ENCODE data around the gene KCNF1.

KCNF1 gene

GRCh38 chr2:10905006-10905861 lies 6.5 kb upstream of the KCNF1 start:
- DNase-seq, result no peak

DNA sequence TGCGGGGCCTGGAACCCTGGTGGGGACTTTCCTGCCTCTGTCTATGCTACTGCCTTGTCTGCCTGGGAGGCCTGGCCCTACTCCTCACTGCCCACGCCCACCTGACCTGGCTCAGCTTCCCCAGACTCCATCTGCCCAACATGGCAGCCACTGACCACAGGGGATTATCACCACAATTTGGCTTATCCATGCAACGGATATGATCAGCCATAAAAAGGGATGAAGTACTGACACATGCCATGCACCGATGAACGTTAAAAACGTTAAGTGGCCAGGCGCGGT lies 5.9 kb upstream of the KCNF1 start:
- DNase-seq, result no peak

- peak; percentile 87 for DNase-seq
Observed at GRCh38 chr2:10906926-10907625, 4.7 kb upstream of the KCNF1 start.

GRCh38 chr2:10908195-10908594 lies 3.5 kb upstream of the KCNF1 start:
- DNase-seq, result no peak

- no peak for DNase-seq
Observed at GRCh38 chr2:10909050-10909995, 2.4 kb upstream of the KCNF1 start.

- DNase-seq, result no peak
Observed at GRCh38 chr2:10909996-10910341, 1.8 kb upstream of the KCNF1 start.

- no peak for DNase-seq
Observed at GRCh38 chr2:10910625-10911024, 1.1 kb upstream of the KCNF1 start.

- no peak for DNase-seq
Observed at GRCh38 chr2:10912076-10912731, 470 bp downstream of the KCNF1 start.

DNA sequence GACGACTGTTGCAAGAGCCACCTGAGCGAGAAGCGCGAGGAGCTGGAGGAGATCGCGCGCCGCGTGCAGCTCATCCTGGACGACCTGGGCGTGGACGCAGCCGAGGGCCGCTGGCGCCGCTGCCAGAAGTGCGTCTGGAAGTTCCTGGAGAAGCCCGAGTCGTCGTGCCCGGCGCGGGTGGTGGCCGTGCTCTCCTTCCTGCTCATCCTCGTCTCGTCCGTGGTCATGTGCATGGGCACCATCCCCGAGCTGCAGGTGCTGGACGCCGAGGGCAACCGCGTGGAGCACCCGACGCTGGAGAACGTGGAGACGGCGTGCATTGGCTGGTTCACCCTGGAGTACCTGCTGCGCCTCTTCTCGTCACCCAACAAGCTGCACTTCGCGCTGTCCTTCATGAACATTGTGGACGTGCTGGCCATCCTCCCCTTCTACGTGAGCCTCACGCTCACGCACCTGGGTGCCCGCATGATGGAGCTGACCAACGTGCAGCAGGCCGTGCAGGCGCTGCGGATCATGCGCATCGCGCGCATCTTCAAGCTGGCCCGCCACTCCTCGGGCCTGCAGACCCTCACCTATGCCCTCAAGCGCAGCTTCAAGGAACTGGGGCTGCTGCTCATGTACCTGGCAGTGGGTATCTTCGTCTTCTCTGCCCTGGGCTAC lies 1.2 kb downstream of the KCNF1 start:
- no peak for DNase-seq

DNA sequence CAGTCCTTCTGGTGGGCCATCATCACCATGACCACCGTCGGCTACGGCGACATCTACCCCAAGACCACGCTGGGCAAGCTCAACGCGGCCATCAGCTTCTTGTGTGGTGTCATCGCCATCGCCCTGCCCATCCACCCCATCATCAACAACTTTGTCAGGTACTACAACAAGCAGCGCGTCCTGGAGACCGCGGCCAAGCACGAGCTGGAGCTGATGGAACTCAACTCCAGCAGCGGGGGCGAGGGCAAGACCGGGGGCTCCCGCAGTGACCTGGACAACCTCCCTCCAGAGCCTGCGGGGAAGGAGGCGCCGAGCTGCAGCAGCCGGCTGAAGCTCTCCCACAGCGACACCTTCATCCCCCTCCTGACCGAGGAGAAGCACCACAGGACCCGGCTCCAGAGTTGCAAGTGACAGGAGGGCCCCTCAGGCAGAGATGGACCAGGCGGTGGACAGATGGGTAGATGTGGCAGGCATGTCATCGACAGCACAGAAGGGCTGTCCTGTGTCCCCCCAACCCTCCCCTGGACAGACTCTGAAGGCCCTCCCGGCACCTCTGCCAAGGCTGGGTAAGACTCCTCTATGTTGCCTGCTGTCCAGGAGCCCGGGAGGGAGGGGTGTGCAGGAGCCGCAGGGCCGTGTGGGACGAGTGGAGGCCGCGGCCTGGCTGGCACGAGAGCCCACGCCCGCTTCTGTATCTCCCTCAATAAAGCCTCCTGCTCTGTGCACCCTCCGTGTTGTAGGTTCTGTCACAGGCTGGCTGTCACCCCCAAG lies 2.0 kb downstream of the KCNF1 start:
- DNase-seq, result no peak

DNA sequence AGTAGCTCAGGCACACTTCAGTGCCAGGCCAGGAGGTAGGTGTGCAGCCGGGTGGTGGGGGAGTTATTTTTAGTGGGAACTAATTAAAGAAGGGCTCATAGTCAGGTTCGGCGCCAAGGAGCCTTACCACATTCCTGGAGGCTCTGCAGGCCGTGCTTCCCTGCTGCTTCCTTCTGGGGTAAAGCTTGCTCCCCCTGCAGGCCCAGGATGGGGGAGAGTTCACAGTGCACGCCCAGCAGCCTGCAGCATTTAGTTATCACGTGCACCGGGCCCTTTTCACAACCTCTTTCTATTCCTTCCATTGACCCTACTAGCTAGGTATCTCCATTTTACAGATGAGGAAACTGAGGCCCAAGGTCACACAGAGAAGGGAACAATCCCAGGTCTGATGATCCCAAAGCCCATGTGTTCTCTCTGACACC lies 2.5 kb downstream of the KCNF1 start:
- DNase-seq, result no peak

DNA sequence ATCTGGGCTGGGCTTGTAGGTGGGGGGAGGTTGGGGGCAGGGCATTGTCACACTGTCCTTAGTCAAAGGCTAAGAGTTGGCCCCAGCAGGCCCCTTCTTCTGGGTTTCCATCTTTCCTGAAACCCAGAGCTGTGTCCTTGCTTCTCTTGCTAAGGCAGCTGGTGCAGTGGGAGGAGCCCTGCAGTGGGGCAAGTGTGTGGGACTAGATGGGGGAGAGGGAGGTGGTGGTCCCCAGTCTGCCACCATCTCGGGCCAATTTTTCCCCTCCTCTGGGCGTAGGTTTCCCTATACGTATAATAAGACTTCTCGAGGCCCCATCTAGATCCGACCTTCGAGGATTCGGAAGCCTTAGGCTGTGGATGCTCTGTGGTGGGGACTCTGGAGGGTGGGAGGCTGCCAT lies 3.5 kb downstream of the KCNF1 start:
- no peak for DNase-seq

DNA sequence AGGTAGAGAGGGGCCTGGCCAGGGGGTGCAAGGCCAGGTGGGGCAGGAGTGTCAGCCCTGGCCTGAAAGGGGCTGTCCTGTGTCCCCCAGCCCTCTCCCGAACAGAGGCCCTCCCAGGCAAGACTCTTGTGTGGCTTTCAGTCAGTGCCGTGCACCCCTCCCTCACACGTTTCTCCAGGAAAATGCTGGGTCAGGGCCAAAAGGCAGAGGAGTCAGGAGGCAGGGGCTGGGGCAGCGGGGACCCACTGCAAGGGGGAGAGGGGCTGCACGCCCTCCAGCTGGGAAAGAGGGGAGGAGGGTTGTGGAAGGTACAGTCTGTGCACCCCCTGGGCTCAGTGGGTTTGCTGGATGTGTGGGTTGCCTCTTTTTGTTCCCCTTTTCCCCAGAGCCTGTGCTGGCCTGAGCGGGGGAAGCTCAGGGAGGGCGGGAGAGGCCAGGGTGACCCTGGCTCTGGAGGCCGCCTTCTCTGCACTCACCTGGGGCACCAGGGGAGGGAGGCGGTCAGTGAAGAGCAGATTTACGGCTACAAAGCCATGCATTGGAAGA lies 4.1 kb downstream of the KCNF1 start:
- DNase-seq, result no peak

GRCh38 chr2:10916953-10917352 lies 5.2 kb downstream of the KCNF1 start:
- no peak for DNase-seq

DNA sequence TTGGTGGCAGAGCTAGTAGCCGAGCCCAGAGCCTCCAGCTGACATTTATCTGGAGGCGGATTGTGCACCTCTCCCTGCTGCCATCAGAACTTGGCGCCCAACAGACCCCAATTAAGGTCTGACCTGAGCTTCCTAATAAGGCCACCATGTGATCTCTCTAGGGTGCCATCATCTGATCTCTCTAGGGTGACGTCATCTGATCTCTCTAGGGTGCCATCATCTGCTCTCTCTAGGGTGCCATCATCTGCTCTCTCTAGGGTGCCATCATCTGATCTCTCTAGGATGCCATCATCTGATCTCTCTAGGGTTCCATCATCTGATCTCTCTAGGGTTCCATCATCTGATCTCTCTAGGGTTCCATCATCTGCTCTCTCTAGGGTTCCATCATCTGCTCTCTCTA lies 6.2 kb downstream of the KCNF1 start:
- DNase-seq, result no peak

GRCh38 chr2:10918661-10919409 lies 7.1 kb downstream of the KCNF1 start:
- DNase-seq, result no peak

GRCh38 chr2:10919410-10919770 lies 7.7 kb downstream of the KCNF1 start:
- DNase-seq, result no peak

- no peak for DNase-seq
Observed at GRCh38 chr2:10919771-10920621, 8.3 kb downstream of the KCNF1 start.

GRCh38 chr2:10920764-10921388 lies 9.1 kb downstream of the KCNF1 start:
- no peak for DNase-seq
